Panc1 (cell line): Measurements from ENCODE around the gene ZHX3.

Experiments used
- POLR2AphosphoS5 ChIP-seq: IDR thresholded peaks from 2 replicates; pipeline ENCODE4 v1.6.1; 2012; ENCODE audit warnings: mild to moderate bottlenecking, low read depth, low read length, moderate library complexity
- TF ChIP-seq, protein P1 (sequence below): fragments of 450-650 bp; IDR thresholded peaks from 2 replicates; pipeline ENCODE4 v1.5.1; 2017; ENCODE audit warnings: mild to moderate bottlenecking
- TF ChIP-seq, protein P2 (sequence below), 2 experiments: IDR thresholded peaks; 2 replicates each; pipeline ENCODE4 v1.6.1; 2011 to 2012; ENCODE audit warnings: low read depth in 2 of 2, control low read depth in 1 of 2, low read length in 1 of 2, mild to moderate bottlenecking in 1 of 2, moderate library complexity in 1 of 2; ENCODE audit not compliant: insufficient read depth in 1 of 2

DNA sequence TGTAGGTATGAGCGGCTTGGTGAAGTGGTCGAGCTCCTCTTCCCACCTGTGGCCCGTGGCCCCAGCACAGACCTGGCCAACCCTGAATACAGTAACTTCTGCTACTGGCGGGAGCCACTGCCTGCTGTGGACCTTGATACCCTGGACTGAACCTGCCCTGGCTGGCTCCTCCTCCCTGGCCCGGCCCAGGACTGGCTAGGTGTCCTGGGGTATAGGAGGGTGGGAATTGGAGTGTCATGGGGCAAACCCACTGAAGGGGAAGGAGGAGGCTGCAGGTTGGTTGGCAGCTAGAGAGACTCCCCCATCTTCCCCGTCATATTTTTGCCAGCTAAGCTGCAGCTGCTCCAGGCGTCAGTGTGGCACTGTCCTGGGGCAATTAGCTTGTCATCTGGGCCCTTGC is 41.2 kb upstream of the ZHX3 start:
- TF ChIP-seq, protein P1, sequence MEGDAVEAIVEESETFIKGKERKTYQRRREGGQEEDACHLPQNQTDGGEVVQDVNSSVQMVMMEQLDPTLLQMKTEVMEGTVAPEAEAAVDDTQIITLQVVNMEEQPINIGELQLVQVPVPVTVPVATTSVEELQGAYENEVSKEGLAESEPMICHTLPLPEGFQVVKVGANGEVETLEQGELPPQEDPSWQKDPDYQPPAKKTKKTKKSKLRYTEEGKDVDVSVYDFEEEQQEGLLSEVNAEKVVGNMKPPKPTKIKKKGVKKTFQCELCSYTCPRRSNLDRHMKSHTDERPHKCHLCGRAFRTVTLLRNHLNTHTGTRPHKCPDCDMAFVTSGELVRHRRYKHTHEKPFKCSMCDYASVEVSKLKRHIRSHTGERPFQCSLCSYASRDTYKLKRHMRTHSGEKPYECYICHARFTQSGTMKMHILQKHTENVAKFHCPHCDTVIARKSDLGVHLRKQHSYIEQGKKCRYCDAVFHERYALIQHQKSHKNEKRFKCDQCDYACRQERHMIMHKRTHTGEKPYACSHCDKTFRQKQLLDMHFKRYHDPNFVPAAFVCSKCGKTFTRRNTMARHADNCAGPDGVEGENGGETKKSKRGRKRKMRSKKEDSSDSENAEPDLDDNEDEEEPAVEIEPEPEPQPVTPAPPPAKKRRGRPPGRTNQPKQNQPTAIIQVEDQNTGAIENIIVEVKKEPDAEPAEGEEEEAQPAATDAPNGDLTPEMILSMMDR: no peak
- no peak for TF ChIP-seq POLR2AphosphoS5
- TF ChIP-seq, protein P2, sequence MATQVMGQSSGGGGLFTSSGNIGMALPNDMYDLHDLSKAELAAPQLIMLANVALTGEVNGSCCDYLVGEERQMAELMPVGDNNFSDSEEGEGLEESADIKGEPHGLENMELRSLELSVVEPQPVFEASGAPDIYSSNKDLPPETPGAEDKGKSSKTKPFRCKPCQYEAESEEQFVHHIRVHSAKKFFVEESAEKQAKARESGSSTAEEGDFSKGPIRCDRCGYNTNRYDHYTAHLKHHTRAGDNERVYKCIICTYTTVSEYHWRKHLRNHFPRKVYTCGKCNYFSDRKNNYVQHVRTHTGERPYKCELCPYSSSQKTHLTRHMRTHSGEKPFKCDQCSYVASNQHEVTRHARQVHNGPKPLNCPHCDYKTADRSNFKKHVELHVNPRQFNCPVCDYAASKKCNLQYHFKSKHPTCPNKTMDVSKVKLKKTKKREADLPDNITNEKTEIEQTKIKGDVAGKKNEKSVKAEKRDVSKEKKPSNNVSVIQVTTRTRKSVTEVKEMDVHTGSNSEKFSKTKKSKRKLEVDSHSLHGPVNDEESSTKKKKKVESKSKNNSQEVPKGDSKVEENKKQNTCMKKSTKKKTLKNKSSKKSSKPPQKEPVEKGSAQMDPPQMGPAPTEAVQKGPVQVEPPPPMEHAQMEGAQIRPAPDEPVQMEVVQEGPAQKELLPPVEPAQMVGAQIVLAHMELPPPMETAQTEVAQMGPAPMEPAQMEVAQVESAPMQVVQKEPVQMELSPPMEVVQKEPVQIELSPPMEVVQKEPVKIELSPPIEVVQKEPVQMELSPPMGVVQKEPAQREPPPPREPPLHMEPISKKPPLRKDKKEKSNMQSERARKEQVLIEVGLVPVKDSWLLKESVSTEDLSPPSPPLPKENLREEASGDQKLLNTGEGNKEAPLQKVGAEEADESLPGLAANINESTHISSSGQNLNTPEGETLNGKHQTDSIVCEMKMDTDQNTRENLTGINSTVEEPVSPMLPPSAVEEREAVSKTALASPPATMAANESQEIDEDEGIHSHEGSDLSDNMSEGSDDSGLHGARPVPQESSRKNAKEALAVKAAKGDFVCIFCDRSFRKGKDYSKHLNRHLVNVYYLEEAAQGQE (IDR thresholded peaks at IDR 0.05; ENCODE audit: insufficient read depth in 1 of 2, low read depth in 2 of 2, low read length in 1 of 2): no peak
